B cell (primary cell): ENCODE data around the gene ANAPC10. TPM values are rescaled to one million over a fixed set of nuclear protein-coding genes. Genes with fewer than 3 reads are reported as not detected.

ENCODE experiments used
- ATAC-seq: fragments of 200-7000 bp; cut with Tn5 transposase; one replicate; pipeline ENCODE4 v1.10.0; 2021; ENCODE audit warnings: low read depth, mild to moderate bottlenecking, moderate number of reproducible peaks, moderate library complexity
- CTCF ChIA-PET: fragments of 350-600 bp; sonication (Branson Sonifier 250); formaldehyde crosslinking; loops from one replicate; lab custom pipeline; 2021; ENCODE audit warnings: antibody characterized with exemption, inconsistent platforms; lab: Charles Lee
- POLR2A ChIA-PET: fragments of 350-600 bp; sonication (Branson Sonifier 250); formaldehyde crosslinking; loops from one replicate; lab custom pipeline; 2021; ENCODE audit warnings: antibody characterized with exemption; lab: Charles Lee
- DNase-seq: peaks from one replicate; pipeline ENCODE4 v3.0.0; 2013
- H2AFZ ChIP-seq: 2 replicates; pipeline ENCODE4 v1.6.1; 2012; ENCODE audit warnings: mild to moderate bottlenecking, low read depth, low read length; ENCODE audit not compliant: insufficient read depth, poor library complexity, severe bottlenecking
- H3K27ac ChIP-seq, 2 donors: 1 replicate in 1 of 2; 2 replicates in 1 of 2; pipeline ENCODE4 v1.5.1; 2012 to 2013; ENCODE audit warnings: low read length in 2 of 2, mild to moderate bottlenecking in 2 of 2, moderate library complexity in 1 of 2
- H3K27me3 ChIP-seq, 4 experiments: fragments of 200-600 bp in 1 of 4; sonication (generic) in 1 of 4; replicated peaks in 1 of 4; 1 replicate in 2 of 4; 2 replicates in 2 of 4; pipeline versions ENCODE4 v1.6.1 to v1.7.0; 2013 to 2016; ENCODE audit warnings: low read length in 3 of 4, mild to moderate bottlenecking in 2 of 4, mixed read lengths in 1 of 4, moderate library complexity in 1 of 4; ENCODE audit not compliant: insufficient read depth in 4 of 4, control insufficient read depth in 3 of 4; ENCODE audit errors: control extremely low read depth in 1 of 4
- H3K36me3 ChIP-seq, 2 experiments: replicated peaks in 1 of 2; 1 replicate in 1 of 2; 2 replicates in 1 of 2; pipeline versions ENCODE4 v1.6.1 to v1.7.1; 2013; ENCODE audit warnings: low read length in 1 of 2; ENCODE audit not compliant: insufficient read depth in 2 of 2, control insufficient read depth in 1 of 2; ENCODE audit errors: control extremely low read depth in 1 of 2, extremely low read depth in 1 of 2
- H3K4me1 ChIP-seq, 2 donors: fragments of 200-600 bp in 1 of 2; sonication (generic) in 1 of 2; 1 replicate in 1 of 2; 2 replicates in 1 of 2; pipeline versions ENCODE4 v1.5.1 to v1.6.1; 2013 to 2017; ENCODE audit warnings: low read length in 2 of 2; ENCODE audit not compliant: control insufficient read depth in 2 of 2, insufficient read depth in 2 of 2
- H3K4me2 ChIP-seq: replicated peaks from 2 replicates; pipeline ENCODE3; 2012; ENCODE audit warnings: mild to moderate bottlenecking, low read depth, low read length; ENCODE audit not compliant: poor library complexity, severe bottlenecking
- H3K4me3 ChIP-seq, 5 experiments: fragments of 200-600 bp in 1 of 5; sonication (generic) in 1 of 5; 1 replicate in 3 of 5; 2 replicates in 2 of 5; pipeline versions ENCODE4 v1.5.1 to v1.7.0; 2011 to 2016; ENCODE audit warnings: low read length in 4 of 5, mild to moderate bottlenecking in 4 of 5, low read depth in 2 of 5, control low read depth in 1 of 5, moderate library complexity in 1 of 5; ENCODE audit not compliant: insufficient read depth in 1 of 5; ENCODE audit errors: control extremely low read depth in 1 of 5, extremely low read depth in 1 of 5
- H3K79me2 ChIP-seq: fragments of 200-600 bp; sonication (generic); one replicate; pipeline ENCODE4 v1.6.0; 2016; ENCODE audit warnings: low read length; ENCODE audit not compliant: control insufficient read depth, insufficient read depth
- H3K9ac ChIP-seq: fragments of 200-600 bp; sonication (generic); 2 replicates; pipeline ENCODE4 v1.6.1; 2017; ENCODE audit warnings: mild to moderate bottlenecking, low read length, moderate library complexity
- H3K9me3 ChIP-seq, 3 donors: one replicate each; pipeline versions ENCODE4 v1.6.1 to v1.7.1; 2013; ENCODE audit warnings: low read length in 2 of 3; ENCODE audit not compliant: control insufficient read depth in 2 of 3, insufficient read depth in 1 of 3; ENCODE audit errors: control extremely low read depth in 1 of 3
- H4K20me1 ChIP-seq: 2 replicates; pipeline ENCODE4 v1.6.0; 2012; ENCODE audit warnings: mild to moderate bottlenecking, low read length; ENCODE audit not compliant: insufficient read depth, control insufficient read depth, poor library complexity, severe bottlenecking
- H3K27ac Mint-ChIP-seq: one replicate; pipeline ENCODE4 v1.8.0; 2021; ENCODE audit warnings: mixed read lengths
- H3K27me3 Mint-ChIP-seq: one replicate; pipeline ENCODE4 v1.8.0; 2021; ENCODE audit warnings: mixed read lengths
- H3K4me1 Mint-ChIP-seq: one replicate; pipeline ENCODE4 v1.8.0; 2021; ENCODE audit warnings: mixed read lengths
- H3K4me3 Mint-ChIP-seq: one replicate; pipeline ENCODE4 v1.8.0; 2021; ENCODE audit warnings: mixed read lengths
- H3K9me3 Mint-ChIP-seq: one replicate; pipeline ENCODE4 v1.8.0; 2022; ENCODE audit warnings: mixed read lengths; ENCODE audit not compliant: insufficient read depth
- EZH2 ChIP-seq: IDR thresholded peaks from 2 replicates; pipeline ENCODE4 v1.6.1; 2012; ENCODE audit warnings: borderline replicate concordance, low read depth, mild to moderate bottlenecking, moderate library complexity, low read length; ENCODE audit not compliant: insufficient read depth, poor library complexity, severe bottlenecking
- WGBS: methylation state at CpG from one replicate; pipeline ENCODE4 v1.1.5; 2013; ENCODE audit warnings: missing lambda C conversion rate; ENCODE audit not compliant: insufficient coverage; 5-methylcytosine and 5-hydroxymethylcytosine counted together
- intact Hi-C: fragments of 100-400 bp; cut with micrococcal nuclease; formaldehyde crosslinking; loops from one replicate; pipeline ENCODE4 v1.10.0; 2022
- polyA plus RNA-seq: library from polyadenylated mRNA; depleted of rRNA; stranded (reverse); fragments of >200 nt; gene quantifications from 2 replicates; pipeline ENCODE4 v1.2.3, GENCODE V29; 2012
- total RNA-seq, 2 donors: library from RNA; stranded (reverse); fragments of 120-200 nt in 1 of 2; gene quantifications; 1 replicate in 1 of 2; 2 replicates in 1 of 2; pipeline versions ENCODE4 v1.2.3 to v1.2.4, GENCODE V29; 2013 to 2022
- TF ChIP-seq, protein P1 (sequence below): fragments of 200-600 bp; IDR thresholded peaks from one replicate; pipeline ENCODE4 v1.8.0; 2022; ENCODE audit warnings: antibody characterized with exemption, mild to moderate bottlenecking

The ANAPC10 gene
- total and polyA plus RNA-seq, 2 donors (not counting 1 experiment from before 2014, with no cell fraction given), result 17.4 to 18.9 TPM

DNA sequence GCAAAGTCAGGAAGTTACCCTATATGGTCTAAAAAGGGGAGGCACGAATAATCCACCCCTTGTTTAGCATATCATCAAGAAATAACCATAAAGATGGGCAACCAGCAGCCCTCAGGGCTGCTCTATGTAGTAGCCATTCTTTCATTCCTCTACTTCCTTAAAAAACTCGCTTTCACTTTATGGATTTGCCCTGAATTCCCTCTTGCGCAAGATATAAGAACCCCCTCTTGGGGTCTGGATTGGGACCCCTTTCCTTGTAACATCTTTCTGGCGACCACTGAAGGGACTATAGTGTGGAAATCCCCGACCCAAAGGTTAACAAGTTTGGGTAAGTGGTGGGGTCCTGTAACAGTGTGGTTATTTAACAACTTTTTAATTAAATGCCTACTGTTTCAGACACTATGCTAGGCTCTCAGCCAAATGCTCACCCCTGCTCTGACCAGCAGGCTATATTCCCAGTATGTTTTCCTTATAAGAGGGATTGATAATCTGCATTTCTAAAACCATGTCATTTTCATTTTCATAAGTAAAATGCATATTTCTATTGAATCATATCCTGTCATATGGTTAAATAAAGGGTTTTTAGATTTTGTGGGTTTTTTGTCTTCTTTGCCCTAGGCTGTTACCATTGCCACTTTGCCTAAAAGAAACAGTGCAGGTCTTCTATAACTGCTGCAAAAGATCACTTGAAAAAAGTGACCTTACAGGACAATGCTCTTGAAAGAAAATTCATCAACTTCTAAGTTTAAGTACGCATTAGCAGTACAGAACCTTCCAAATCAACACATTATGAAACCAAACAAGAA is 41.5 kb downstream of the ANAPC10 start:
- H3K4me1 Mint-ChIP-seq, result no peaks in the 10 kb centered on the region
- DNase-seq, result no peak
- ChIA-PET POLR2A (no interaction called here), CTCF (interaction anchor here (0.5 kb wide), 1 partner anchor 16 kb away, joined by 3 read pairs; no protein-coding TSS in a partner anchor)
- TF ChIP-seq, protein P1, sequence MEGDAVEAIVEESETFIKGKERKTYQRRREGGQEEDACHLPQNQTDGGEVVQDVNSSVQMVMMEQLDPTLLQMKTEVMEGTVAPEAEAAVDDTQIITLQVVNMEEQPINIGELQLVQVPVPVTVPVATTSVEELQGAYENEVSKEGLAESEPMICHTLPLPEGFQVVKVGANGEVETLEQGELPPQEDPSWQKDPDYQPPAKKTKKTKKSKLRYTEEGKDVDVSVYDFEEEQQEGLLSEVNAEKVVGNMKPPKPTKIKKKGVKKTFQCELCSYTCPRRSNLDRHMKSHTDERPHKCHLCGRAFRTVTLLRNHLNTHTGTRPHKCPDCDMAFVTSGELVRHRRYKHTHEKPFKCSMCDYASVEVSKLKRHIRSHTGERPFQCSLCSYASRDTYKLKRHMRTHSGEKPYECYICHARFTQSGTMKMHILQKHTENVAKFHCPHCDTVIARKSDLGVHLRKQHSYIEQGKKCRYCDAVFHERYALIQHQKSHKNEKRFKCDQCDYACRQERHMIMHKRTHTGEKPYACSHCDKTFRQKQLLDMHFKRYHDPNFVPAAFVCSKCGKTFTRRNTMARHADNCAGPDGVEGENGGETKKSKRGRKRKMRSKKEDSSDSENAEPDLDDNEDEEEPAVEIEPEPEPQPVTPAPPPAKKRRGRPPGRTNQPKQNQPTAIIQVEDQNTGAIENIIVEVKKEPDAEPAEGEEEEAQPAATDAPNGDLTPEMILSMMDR, result no peak
- no peak for TF ChIP-seq EZH2
- Histone ChIP-seq H3K9me3 (no peaks in the 10 kb centered on the region), H3K4me2 (no peak overlapping the region), H3K4me3 (no peak overlapping the region), H3K9ac (no peak overlapping the region), H4K20me1 (no peaks in the 10 kb centered on the region), H2AFZ (no peak overlapping the region), H3K27me3 (no peaks in the 10 kb centered on the region), H3K79me2 (no peaks in the 10 kb centered on the region), H3K36me3 (peaks cover 0 to 4% of the 10 kb centered on the region in 2 experiments), H3K27ac (no peak overlapping the region), H3K4me1 (no peaks in the 10 kb centered on the region)
- no peaks in the 10 kb centered on the region for H3K27me3 Mint-ChIP-seq
- no peak overlapping the region for H3K27ac Mint-ChIP-seq
- WGBS, result 93% methylated on average over 3 of the region's 6 CpGs
- no peaks in the 10 kb centered on the region for H3K9me3 Mint-ChIP-seq
- ATAC-seq, result no peak
- H3K4me3 Mint-ChIP-seq, result no peak overlapping the region
- intact Hi-C loops, result no loop called here
